ENCODE data around the gene PTPRN2. TPM values are rescaled to one million over a fixed set of nuclear protein-coding genes. Genes with fewer than 3 reads are reported as not detected.

PTPRN2 gene
- total RNA-seq, 1 donor from 2014 or later = 32.2 TPM

GRCh38 chr7:158482480-158482879, 105.1 kb downstream of the PTPRN2 start:
- Mint-ChIP-seq H3K36me3 (ENCODE audit: low read depth) (no peaks in the 10 kb centered on the region), H3K27ac (ENCODE audit: unreplicated experiment) (no peak overlapping the region), H3K9me3 (no peaks in the 10 kb centered on the region), H3K4me1 (peaks cover 15% of the 10 kb centered on the region), H3K4me3 (no peak overlapping the region), H3K27me3 (ENCODE audit: low read depth) (no peaks in the 10 kb centered on the region)
- TF ChIP-seq CTCF (conservative IDR thresholded peaks at IDR 0.05) = no peak
- no peak for DNase-seq (ENCODE audit: low read depth, low spot score)

- Mint-ChIP-seq H3K27me3 (ENCODE audit: low read depth) (no peaks in the 10 kb centered on the region), H3K4me1 (peaks cover 18% of the 10 kb centered on the region), H3K36me3 (ENCODE audit: low read depth) (no peaks in the 10 kb centered on the region), H3K4me3 (no peak overlapping the region), H3K9me3 (no peaks in the 10 kb centered on the region), H3K27ac (ENCODE audit: unreplicated experiment) (no peak overlapping the region)
- TF ChIP-seq CTCF (conservative IDR thresholded peaks at IDR 0.05) = no peak
- no peak for DNase-seq (ENCODE audit: low read depth, low spot score)
Measured at GRCh38 chr7:158479664-158480025, 108.0 kb downstream of the PTPRN2 start.

- Mint-ChIP-seq H3K4me3 (no peak overlapping the region), H3K27me3 (ENCODE audit: low read depth) (no peaks in the 10 kb centered on the region)
Measured at GRCh38 chr7:158479021-158479663, 108.5 kb downstream of the PTPRN2 start.

GRCh38 chr7:158477866-158478265, 109.8 kb downstream of the PTPRN2 start:
- Mint-ChIP-seq H3K4me1 (peaks cover 23% of the 10 kb centered on the region), H3K9me3 (no peaks in the 10 kb centered on the region), H3K4me3 (no peak overlapping the region), H3K27me3 (ENCODE audit: low read depth) (no peaks in the 10 kb centered on the region), H3K27ac (ENCODE audit: unreplicated experiment) (no peak overlapping the region), H3K36me3 (ENCODE audit: low read depth) (no peaks in the 10 kb centered on the region)
- no peak for DNase-seq (ENCODE audit: low read depth, low spot score)
- TF ChIP-seq CTCF (conservative IDR thresholded peaks at IDR 0.05) = no peak

More at GRCh38 chr7:158479021-158479663, 108.5 kb downstream of the PTPRN2 start:
- H3K4me1 Mint-ChIP-seq = peaks cover 18% of the 10 kb centered on the region
- H3K9me3 Mint-ChIP-seq = no peaks in the 10 kb centered on the region
- H3K27ac Mint-ChIP-seq (ENCODE audit: unreplicated experiment) = no peak overlapping the region
- no peak for DNase-seq (ENCODE audit: low read depth, low spot score)
- no peak for TF ChIP-seq CTCF (conservative IDR thresholded peaks at IDR 0.05)
- H3K36me3 Mint-ChIP-seq (ENCODE audit: low read depth) = no peaks in the 10 kb centered on the region

GRCh38 chr7:158476331-158476932, 111.2 kb downstream of the PTPRN2 start:
- H3K4me3 Mint-ChIP-seq = no peak overlapping the region
- H3K27me3 Mint-ChIP-seq (ENCODE audit: low read depth) = no peaks in the 10 kb centered on the region
- H3K36me3 Mint-ChIP-seq (ENCODE audit: low read depth) = no peaks in the 10 kb centered on the region
- DNase-seq (ENCODE audit: low read depth, low spot score) = no peak
- peaks cover 30% of the 10 kb centered on the region for H3K4me1 Mint-ChIP-seq
- no peak for TF ChIP-seq CTCF (conservative IDR thresholded peaks at IDR 0.05)
- no peak overlapping the region for H3K27ac Mint-ChIP-seq (ENCODE audit: unreplicated experiment)
- no peaks in the 10 kb centered on the region for H3K9me3 Mint-ChIP-seq
